Lower lobe of right lung (tissue), 2 donors: ENCODE measurements around the gene SAMD14. TPM values are rescaled to one million over a fixed set of nuclear protein-coding genes. Genes with fewer than 3 reads are reported as not detected.
"Not testable (repeated sequence)": the region's sequence is repeated elsewhere in the genome, so short reads cannot be mapped to it uniquely, and the experiment has no call there.

Source experiments
- ATAC-seq, 2 donors: fragments of 200-7000 bp; cut with Tn5 transposase; one replicate each; pipeline ENCODE4 v1.9.1; 2020 to 2022; ENCODE audit warnings: mild to moderate bottlenecking in 2 of 2, moderate library complexity in 2 of 2
- DNase-seq: peaks from one replicate; pipeline ENCODE4 v3.0.0-alpha.2; 2020
- H3K27ac ChIP-seq: fragments of 200-600 bp; one replicate; pipeline ENCODE4 v1.8.0; 2022
- H3K27me3 ChIP-seq: fragments of 200-600 bp; one replicate; pipeline ENCODE4 v1.8.0; 2022; ENCODE audit warnings: low read depth
- H3K36me3 ChIP-seq: fragments of 200-600 bp; one replicate; pipeline ENCODE4 v1.8.0; 2022; ENCODE audit warnings: mild to moderate bottlenecking
- H3K4me1 ChIP-seq: fragments of 200-600 bp; one replicate; pipeline ENCODE4 v1.8.0; 2022
- H3K4me3 ChIP-seq: fragments of 200-600 bp; one replicate; pipeline ENCODE4 v1.8.0; 2022; ENCODE audit warnings: mild to moderate bottlenecking
- H3K9me3 ChIP-seq: fragments of 200-600 bp; one replicate; pipeline ENCODE4 v1.8.0; 2022
- CTCF ChIP-seq: fragments of 200-600 bp; IDR thresholded peaks from one replicate; pipeline ENCODE4 v1.8.0; 2022; ENCODE audit warnings: antibody characterized with exemption, mild to moderate bottlenecking
- intact Hi-C: fragments of 100-400 bp; cut with DNase I; formaldehyde crosslinking; loops from one replicate; pipeline ENCODE4 v1.11.0; 2022
- total RNA-seq: library from RNA; stranded (reverse); fragmentation: NEBNext Ultra II Directional; extraction: Animal tissue kit (Norgen Biotek cat#: 25700); gene quantifications from one replicate; pipeline ENCODE4 v1.2.1, GENCODE V29; 2021
- donor health status: DM: no; HTN: yes; CAD: no; lungs with severe emphysema.

SAMD14 gene
- total RNA-seq, 1 donor from 2014 or later: 9.2 TPM

GRCh38 chr17:50062293-50063243 is 67.4 kb downstream of the SAMD14 start:
- DNase-seq: peak; percentile 94
- ATAC-seq: peak; percentile 88 to 93
- intact Hi-C loops: no loop called here

GRCh38 chr17:50061713-50062045 is 68.3 kb downstream of the SAMD14 start:
- intact Hi-C loops, DNase-seq, H3K9me3 ChIP-seq, H3K27me3 ChIP-seq, H3K36me3 ChIP-seq, ATAC-seq: not testable (repeated sequence)
- H3K4me1 ChIP-seq: peaks cover 82% of the 10 kb centered on the region
- peak overlapping the region; percentile 3 for H3K4me3 ChIP-seq
- peak overlapping the region; percentile 96 for H3K27ac ChIP-seq

More at GRCh38 chr17:50062293-50063243, 67.4 kb downstream of the SAMD14 start:
- Histone ChIP-seq H3K27ac (peak overlapping the region; percentile 96), H3K9me3 (no peaks in the 10 kb centered on the region), H3K4me3 (no peak overlapping the region), H3K36me3 (peaks cover 16% of the 10 kb centered on the region), H3K27me3 (no peaks in the 10 kb centered on the region), H3K4me1 (peaks cover 78% of the 10 kb centered on the region)
- no peak for TF ChIP-seq CTCF

GRCh38 chr17:50060951-50061712 is 68.8 kb downstream of the SAMD14 start:
- intact Hi-C loops: no loop called here
- peak; percentile 74 to 83 for ATAC-seq

More at GRCh38 chr17:50060951-50061712, 68.8 kb downstream of the SAMD14 start:
- peak; percentile 91 for DNase-seq
- TF ChIP-seq CTCF: no peak
- no peaks in the 10 kb centered on the region for H3K27me3 ChIP-seq
- H3K4me1 ChIP-seq: peaks cover 82% of the 10 kb centered on the region
- H3K4me3 ChIP-seq: peak overlapping the region; percentile 3
- peak overlapping the region; percentile 96 for H3K27ac ChIP-seq
- no peaks in the 10 kb centered on the region for H3K9me3 ChIP-seq
- peaks cover 6% of the 10 kb centered on the region for H3K36me3 ChIP-seq

Other genes starting within 250 kb of the SAMD14 start
- 3.0 TPM for gene DLX4, start 161.0 kb downstream of the SAMD14 start, total RNA-seq
- gene DLX3, start 134.9 kb downstream of the SAMD14 start, total RNA-seq: 0.38 TPM
- 162 TPM for gene ITGA3, start 74.0 kb downstream of the SAMD14 start, total RNA-seq
- gene PDK2, start 34.8 kb downstream of the SAMD14 start, total RNA-seq: 35.7 TPM
- 92.6 TPM for gene PPP1R9B, start 20.5 kb upstream of the SAMD14 start, total RNA-seq
- 9.1 TPM for gene SGCA, start 35.8 kb upstream of the SAMD14 start, total RNA-seq
- gene COL1A1, start 71.5 kb upstream of the SAMD14 start, total RNA-seq: 142 TPM
- gene TMEM92, start 144.3 kb upstream of the SAMD14 start, total RNA-seq: 9.2 TPM
- gene XYLT2, start 216.0 kb upstream of the SAMD14 start, total RNA-seq: 19.3 TPM
- gene MRPL27, start 243.0 kb upstream of the SAMD14 start, total RNA-seq: 43.9 TPM
- gene EME1, start 243.1 kb upstream of the SAMD14 start, total RNA-seq: 1.8 TPM